AG10803 (cell line): ENCODE results near the gene APH1B.
"Not testable (repeated sequence)": the region's sequence is repeated elsewhere in the genome, so short reads cannot be mapped to it uniquely, and the experiment has no call there.

Source experiments
- DNase-seq: peaks from one replicate; pipeline ENCODE4 v3.0.0; 2010; ENCODE audit warnings: low read depth
- H3K4me3 ChIP-seq: 2 replicates; pipeline ENCODE4 v1.5.1; 2011; ENCODE audit warnings: mild to moderate bottlenecking, low read length, control low read depth
- TF ChIP-seq, protein P1 (sequence below): conservative IDR thresholded peaks from 2 replicates; pipeline ENCODE4 v1.5.1; 2011; ENCODE audit warnings: mild to moderate bottlenecking, low read length, control low read depth, inconsistent platforms

The APH1B gene

DNA sequence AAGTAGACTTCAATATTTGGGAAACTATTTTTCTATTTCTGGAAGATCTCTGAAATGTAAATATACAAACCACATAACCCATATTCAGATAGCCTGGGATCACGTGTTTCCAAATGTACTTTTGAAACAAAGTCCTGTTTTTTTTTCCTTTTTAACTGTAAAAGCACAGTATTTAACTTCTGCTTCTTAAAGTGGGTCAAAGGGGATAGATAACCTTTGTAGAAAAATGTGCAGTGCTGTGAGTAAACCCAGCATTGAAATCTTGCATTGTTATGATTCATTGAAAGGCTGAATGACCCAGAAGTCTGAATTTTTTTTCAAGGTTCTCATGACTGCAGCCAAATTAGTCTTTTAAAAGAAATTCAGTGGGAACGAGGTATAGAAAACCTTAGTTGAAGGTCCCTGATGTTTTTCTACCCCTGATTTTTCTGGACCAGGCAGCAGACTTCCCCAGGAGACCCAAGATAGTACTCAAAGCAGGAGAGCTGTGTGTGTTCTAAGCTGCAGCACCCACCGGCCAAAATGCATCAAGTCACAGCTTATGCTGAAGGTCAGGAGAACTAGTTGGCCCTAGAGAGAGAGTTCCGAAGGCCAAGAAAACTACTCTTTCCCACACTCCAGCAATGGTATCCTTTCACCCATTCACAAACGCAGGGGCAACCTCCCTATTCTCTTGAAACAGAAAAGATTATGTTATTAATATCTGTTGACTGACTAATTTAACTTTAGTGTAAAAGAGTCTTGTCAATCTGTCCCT lies 43.6 kb upstream of the APH1B start:
- no peak overlapping the region for H3K4me3 ChIP-seq
- TF ChIP-seq, protein P1, sequence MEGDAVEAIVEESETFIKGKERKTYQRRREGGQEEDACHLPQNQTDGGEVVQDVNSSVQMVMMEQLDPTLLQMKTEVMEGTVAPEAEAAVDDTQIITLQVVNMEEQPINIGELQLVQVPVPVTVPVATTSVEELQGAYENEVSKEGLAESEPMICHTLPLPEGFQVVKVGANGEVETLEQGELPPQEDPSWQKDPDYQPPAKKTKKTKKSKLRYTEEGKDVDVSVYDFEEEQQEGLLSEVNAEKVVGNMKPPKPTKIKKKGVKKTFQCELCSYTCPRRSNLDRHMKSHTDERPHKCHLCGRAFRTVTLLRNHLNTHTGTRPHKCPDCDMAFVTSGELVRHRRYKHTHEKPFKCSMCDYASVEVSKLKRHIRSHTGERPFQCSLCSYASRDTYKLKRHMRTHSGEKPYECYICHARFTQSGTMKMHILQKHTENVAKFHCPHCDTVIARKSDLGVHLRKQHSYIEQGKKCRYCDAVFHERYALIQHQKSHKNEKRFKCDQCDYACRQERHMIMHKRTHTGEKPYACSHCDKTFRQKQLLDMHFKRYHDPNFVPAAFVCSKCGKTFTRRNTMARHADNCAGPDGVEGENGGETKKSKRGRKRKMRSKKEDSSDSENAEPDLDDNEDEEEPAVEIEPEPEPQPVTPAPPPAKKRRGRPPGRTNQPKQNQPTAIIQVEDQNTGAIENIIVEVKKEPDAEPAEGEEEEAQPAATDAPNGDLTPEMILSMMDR = no peak
- DNase-seq = peak; percentile 57

DNA sequence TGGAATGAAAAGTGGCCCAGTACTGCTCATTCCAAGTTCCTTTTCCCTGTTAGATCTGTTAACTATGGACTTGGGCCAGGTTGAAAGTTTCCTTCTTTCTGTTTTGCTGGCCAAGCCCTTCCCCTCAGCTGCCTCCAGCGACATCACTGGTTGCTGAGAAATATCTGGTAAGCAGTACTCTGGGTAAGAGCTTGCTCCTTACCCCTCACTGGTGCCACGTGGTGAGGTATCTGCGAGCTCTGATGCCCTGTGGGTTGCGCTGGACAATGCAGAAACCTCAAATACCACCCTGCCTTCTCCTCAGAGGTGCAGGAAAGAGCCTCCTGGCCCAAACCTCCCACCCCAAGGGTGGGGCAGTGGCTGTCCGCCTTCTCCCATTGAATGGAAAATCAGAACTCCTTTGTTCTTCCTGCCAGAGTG lies 42.9 kb upstream of the APH1B start:
- TF ChIP-seq, protein P1 = no peak
- H3K4me3 ChIP-seq = no peak overlapping the region
- DNase-seq = peak; percentile 56

DNA sequence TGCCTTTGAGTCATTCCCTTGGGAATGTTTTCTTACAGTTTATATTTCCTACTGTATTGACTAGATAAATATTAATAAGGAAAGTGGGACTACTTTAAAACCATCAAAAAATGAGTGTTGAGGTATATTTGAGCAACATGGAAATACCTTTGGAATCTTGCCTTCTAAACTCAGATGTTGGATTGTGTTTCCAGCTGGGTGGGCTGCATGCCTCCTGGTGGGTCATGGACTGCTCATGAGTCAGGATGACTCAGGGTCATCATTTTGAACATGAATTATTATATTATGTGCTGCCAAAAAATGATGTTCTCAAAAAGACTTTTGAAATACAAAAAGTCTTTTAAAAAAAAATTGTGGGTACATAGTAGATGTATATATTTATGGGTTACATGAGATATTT lies 41.1 kb upstream of the APH1B start:
- TF ChIP-seq, protein P1 = no peak
- DNase-seq = peak; percentile 56
- H3K4me3 ChIP-seq = no peak overlapping the region

DNA sequence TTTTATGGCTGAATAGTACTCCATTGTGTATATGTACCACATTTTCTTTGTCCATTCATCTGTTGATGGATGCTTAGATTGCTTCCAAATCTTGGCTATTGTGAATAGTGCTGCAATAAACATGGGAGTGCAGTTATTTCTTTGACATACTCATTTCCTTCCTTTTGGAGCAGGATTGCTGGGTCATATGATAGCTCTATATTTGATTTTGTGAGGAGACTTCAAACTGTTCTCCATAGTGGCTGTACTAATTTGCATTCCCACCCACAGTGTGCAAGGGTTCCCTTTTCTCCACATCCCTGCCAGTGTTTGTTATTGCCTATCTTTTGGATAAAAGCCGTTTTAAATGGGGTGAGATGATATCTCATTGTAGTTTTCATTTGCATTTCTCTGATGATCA lies 40.3 kb upstream of the APH1B start:
- not testable (repeated sequence) for DNase-seq, H3K4me3 ChIP-seq

DNA sequence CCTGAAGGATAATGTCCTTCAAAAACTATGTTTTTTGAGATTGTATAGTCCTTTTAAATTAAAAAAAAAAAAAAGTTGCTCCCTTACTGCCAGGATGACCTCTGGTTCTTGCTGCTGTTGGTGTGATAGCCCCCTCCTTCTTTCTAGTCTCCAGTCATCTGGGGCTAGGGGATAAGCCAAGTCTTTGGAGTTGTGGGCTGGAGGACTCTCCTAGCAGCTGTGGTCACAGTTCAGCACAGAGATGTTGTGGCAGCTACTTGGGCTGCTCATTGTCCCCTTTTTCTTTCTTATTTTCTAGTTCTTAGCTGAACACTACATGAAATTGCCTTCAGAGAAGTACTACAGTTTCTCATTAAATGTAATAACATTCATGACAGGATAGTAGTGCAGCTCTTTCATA lies 39.2 kb upstream of the APH1B start:
- DNase-seq = no peak
- H3K4me3 ChIP-seq = no peak overlapping the region
- TF ChIP-seq, protein P1 = no peak

DNA sequence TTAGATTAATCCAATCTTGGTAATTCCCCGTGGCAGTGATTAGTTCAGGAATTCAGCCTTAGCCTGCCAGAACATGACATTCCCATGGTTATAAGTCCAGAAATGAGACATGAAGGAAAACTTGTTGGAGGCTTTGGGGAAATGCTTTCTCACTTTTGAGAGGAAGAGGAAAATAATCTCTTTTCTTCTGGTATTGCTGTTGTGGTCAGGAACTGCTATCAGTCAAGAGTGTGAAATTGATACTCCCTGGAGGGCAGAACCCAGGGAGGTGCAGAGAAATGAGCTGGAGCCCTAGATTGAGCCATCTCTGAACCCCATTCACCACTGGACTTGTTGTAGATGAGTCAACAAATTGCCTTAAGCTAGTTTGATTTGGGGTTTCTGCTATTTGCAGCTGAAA lies 38.6 kb upstream of the APH1B start:
- TF ChIP-seq, protein P1 = no peak
- DNase-seq = peak; percentile 75
- no peak overlapping the region for H3K4me3 ChIP-seq

DNA sequence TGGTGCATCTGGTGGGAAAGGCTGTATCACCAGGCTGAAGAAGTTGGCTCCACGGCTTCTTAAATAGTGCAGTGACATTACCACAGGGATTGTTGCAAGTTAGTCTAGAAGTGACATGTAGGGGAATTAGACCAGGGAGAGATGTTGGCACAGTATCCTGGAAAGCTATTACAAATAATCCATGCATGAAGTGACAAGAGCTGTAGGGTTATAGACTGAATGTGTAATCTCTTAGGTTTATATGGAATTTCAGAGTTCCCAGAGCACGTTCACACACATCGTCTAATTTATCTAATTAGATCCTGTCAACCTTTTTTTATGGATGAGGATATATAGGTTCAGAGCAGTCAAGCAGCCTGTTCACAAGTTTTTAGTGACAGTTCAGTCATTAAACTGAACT lies 37.3 kb upstream of the APH1B start:
- TF ChIP-seq, protein P1 = no peak
- H3K4me3 ChIP-seq = no peak overlapping the region
- DNase-seq = no peak
